GM12878 (cell line): ENCODE data around the gene MT1X. TPM values are rescaled to one million over a fixed set of nuclear protein-coding genes. Genes with fewer than 3 reads are reported as not detected.
A peak's percentile ranks its signal among the peaks of the same experiment; 100 is the strongest.

Experiments
- CHD1 ChIP-seq: IDR thresholded peaks from 2 replicates; pipeline ENCODE4 v1.6.1; 2012; ENCODE audit warnings: low read depth, low read length, improper control_type of control experiment
- IRF4 ChIP-seq: IDR thresholded peaks from 2 replicates; pipeline ENCODE4 v1.6.1; 2011; ENCODE audit warnings: low read depth, low read length
- JUND ChIP-seq: IDR thresholded peaks from 2 replicates; pipeline ENCODE4 v1.6.1; 2012; ENCODE audit warnings: low read depth, mild to moderate bottlenecking, low read length, improper control_type of control experiment, moderate library complexity
- NBN ChIP-seq: fragments of 450-650 bp; IDR thresholded peaks from 2 replicates; pipeline ENCODE4 v1.6.1; 2016
- POLR2A ChIP-seq: IDR thresholded peaks from 2 replicates; pipeline ENCODE4 v1.6.1; 2011; ENCODE audit warnings: low read depth, mild to moderate bottlenecking, low read length
- POLR2AphosphoS5 ChIP-seq: IDR thresholded peaks from 2 replicates; pipeline ENCODE4 v1.6.1; 2011; ENCODE audit warnings: mild to moderate bottlenecking, low read length, inconsistent platforms
- SMARCA5 ChIP-seq: fragments of 450-650 bp; IDR thresholded peaks from 2 replicates; pipeline ENCODE4 v1.6.1; 2017; ENCODE audit warnings: mild to moderate bottlenecking
- TCF12 ChIP-seq: IDR thresholded peaks from 2 replicates; pipeline ENCODE4 v1.6.1; 2011; ENCODE audit warnings: low read depth, mild to moderate bottlenecking, low read length
- TCF3 ChIP-seq: IDR thresholded peaks from 2 replicates; pipeline ENCODE4 v1.6.1; 2012; ENCODE audit warnings: low read depth, mild to moderate bottlenecking, low read length, borderline replicate concordance; ENCODE audit not compliant: insufficient read depth
- YY1 ChIP-seq: IDR thresholded peaks from 2 replicates; pipeline ENCODE4 v1.6.1; 2011; ENCODE audit warnings: low read depth, mild to moderate bottlenecking, low read length
- polyA plus RNA-seq, 11 experiments: library from polyadenylated mRNA; depleted of rRNA in 4 of 11; unstranded in 6 of 11; stranded (reverse) in 5 of 11; fragments of >200 nt; fragmentation: Nextera tagmentation in 4 of 11; fragmentation: Illumina TruSeq in 1 of 11; extraction: Ambion mirVana in 4 of 11; extraction: Trizol in 1 of 11; gene quantifications; 1 replicate in 1 of 11; 2 replicates in 10 of 11; pipeline versions ENCODE4 v1.2.1 to v1.2.3, GENCODE V29; 2011 to 2016; ENCODE audit warnings: inconsistent platforms in 2 of 11, missing spikeins in 2 of 11, low read depth in 1 of 11
- total RNA-seq, 4 experiments: library from RNA; depleted of rRNA in 3 of 4; stranded (reverse); fragments of >200 nt in 3 of 4; fragmentation: Illumina TruSeq in 1 of 4; extraction: Trizol in 1 of 4; gene quantifications; 2 replicates each; pipeline versions ENCODE4 v1.2.1 to v1.2.3, GENCODE V29; 2013 to 2021
- TF ChIP-seq, protein P1 (sequence below), 3 experiments: IDR thresholded peaks in 2 of 3; conservative IDR thresholded peaks in 1 of 3; 2 replicates each; pipeline ENCODE4 v1.5.1; 2011; ENCODE audit warnings: low read depth in 3 of 3, low read length in 3 of 3, mild to moderate bottlenecking in 3 of 3, control low read depth in 2 of 3, moderate library complexity in 2 of 3, inconsistent platforms in 1 of 3, mixed read lengths in 1 of 3; ENCODE audit not compliant: control insufficient read depth in 2 of 3, insufficient read depth in 1 of 3; ENCODE audit errors: extremely low read depth in 1 of 3
- TF ChIP-seq, protein P2 (sequence below): fragments of 450-650 bp; IDR thresholded peaks from 2 replicates; pipeline ENCODE4 v1.6.1; 2017; ENCODE audit warnings: mild to moderate bottlenecking

Gene MT1X
- total and polyA plus RNA-seq, 10 of the 15 experiments (the other 5 are each of a cell fraction or from before 2014, with no cell fraction given): 5.8 to 65.6 (median 15.4) TPM

DNA sequence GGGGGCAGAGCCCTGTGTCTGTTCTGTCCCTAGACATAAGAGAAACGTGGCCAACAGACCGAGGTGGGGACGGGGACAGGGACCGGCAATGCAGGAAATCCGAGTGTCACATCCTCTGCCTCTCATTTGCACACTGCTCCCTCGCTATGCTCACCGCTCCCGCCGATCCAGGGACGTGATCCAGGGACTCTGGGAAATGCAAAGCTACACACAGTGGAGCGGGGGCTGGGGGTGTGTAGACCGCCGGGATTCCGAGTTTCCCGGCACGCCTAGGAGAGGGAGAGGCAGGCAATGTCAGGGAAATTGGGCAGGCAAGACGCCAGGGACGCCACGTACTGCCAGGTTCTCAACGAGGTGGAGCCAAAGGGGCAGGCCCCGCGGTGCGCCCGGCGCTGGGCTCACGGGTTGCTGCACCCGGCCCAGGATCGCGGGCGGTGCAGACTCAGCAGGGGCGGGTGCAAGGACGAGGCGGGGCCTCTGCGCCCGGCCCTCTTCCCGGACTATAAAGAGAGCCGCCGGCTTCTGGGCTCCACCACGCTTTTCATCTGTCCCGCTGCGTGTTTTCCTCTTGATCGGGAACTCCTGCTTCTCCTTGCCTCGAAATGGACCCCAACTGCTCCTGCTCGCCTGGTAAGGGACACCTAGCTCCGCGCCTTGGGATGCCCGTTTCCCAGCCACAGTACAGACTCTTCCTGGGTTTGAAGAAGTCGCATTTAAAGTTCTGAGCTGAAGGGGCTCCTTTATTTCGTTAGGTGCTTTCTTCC, at the start of gene MT1X (continued):
- TF ChIP-seq, protein P1, sequence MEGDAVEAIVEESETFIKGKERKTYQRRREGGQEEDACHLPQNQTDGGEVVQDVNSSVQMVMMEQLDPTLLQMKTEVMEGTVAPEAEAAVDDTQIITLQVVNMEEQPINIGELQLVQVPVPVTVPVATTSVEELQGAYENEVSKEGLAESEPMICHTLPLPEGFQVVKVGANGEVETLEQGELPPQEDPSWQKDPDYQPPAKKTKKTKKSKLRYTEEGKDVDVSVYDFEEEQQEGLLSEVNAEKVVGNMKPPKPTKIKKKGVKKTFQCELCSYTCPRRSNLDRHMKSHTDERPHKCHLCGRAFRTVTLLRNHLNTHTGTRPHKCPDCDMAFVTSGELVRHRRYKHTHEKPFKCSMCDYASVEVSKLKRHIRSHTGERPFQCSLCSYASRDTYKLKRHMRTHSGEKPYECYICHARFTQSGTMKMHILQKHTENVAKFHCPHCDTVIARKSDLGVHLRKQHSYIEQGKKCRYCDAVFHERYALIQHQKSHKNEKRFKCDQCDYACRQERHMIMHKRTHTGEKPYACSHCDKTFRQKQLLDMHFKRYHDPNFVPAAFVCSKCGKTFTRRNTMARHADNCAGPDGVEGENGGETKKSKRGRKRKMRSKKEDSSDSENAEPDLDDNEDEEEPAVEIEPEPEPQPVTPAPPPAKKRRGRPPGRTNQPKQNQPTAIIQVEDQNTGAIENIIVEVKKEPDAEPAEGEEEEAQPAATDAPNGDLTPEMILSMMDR (IDR thresholded peaks at IDR 0.05 in 2 of 3, conservative IDR thresholded peaks at IDR 0.05 in 1 of 3; ENCODE audit: control insufficient read depth in 2 of 3, extremely low read depth in 1 of 3, insufficient read depth in 1 of 3, low read depth in 3 of 3, low read length in 3 of 3): no peak
- TF ChIP-seq YY1 (0 out of 2 replicates have a peak, but pooled peaks have one; percentile 16), POLR2A (peak; percentile 80), NBN (0 out of 2 replicates have a peak, but pooled peaks have one; percentile 60), TCF3 (no peak), JUND (no peak), TCF12 (peak; percentile 20; the same call in 1 of the 2 replicates), SMARCA5 (peak; percentile 73), POLR2AphosphoS5 (peak; percentile 95), CHD1 (no peak), IRF4 (no peak)
- TF ChIP-seq, protein P2, sequence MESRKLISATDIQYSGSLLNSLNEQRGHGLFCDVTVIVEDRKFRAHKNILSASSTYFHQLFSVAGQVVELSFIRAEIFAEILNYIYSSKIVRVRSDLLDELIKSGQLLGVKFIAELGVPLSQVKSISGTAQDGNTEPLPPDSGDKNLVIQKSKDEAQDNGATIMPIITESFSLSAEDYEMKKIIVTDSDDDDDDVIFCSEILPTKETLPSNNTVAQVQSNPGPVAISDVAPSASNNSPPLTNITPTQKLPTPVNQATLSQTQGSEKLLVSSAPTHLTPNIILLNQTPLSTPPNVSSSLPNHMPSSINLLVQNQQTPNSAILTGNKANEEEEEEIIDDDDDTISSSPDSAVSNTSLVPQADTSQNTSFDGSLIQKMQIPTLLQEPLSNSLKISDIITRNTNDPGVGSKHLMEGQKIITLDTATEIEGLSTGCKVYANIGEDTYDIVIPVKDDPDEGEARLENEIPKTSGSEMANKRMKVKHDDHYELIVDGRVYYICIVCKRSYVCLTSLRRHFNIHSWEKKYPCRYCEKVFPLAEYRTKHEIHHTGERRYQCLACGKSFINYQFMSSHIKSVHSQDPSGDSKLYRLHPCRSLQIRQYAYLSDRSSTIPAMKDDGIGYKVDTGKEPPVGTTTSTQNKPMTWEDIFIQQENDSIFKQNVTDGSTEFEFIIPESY: no peak
- TF ChIP-seq, all 136 proteins: peak for 14
